CD4-positive, alpha-beta T cell (primary cell): ENCODE results near the gene CEP85. TPM values are rescaled to one million over a fixed set of nuclear protein-coding genes. Genes with fewer than 3 reads are reported as not detected.

Experiments
- ATAC-seq: fragments of 200-7000 bp; cut with Tn5 transposase; one replicate; pipeline ENCODE4 v1.10.0; 2022; ENCODE audit warnings: mild to moderate bottlenecking; ENCODE audit not compliant: poor library complexity
- CTCF ChIA-PET: fragments of 350-600 bp; sonication (Branson Sonifier 250); formaldehyde crosslinking; loops from one replicate; lab custom pipeline; 2021; ENCODE audit warnings: antibody characterized with exemption, inconsistent platforms; lab: Charles Lee
- POLR2A ChIA-PET: fragments of 350-600 bp; sonication (Branson Sonifier 250); formaldehyde crosslinking; loops from one replicate; lab custom pipeline; 2021; ENCODE audit warnings: antibody characterized with exemption, inconsistent platforms; lab: Charles Lee
- DNase-seq, 14 experiments: peaks; one replicate each; pipeline ENCODE4 v3.0.0-alpha.2; 2013 to 2020; ENCODE audit warnings: mixed read lengths in 2 of 14
- H3K27ac ChIP-seq, 2 donors: one replicate each; pipeline versions ENCODE4 v1.5.1 to v1.7.0; 2013; ENCODE audit warnings: low read length in 2 of 2, low read depth in 1 of 2, mild to moderate bottlenecking in 1 of 2
- H3K27me3 ChIP-seq, 2 experiments: 1 replicate in 1 of 2; 2 replicates in 1 of 2; pipeline versions ENCODE4 v1.6.1 to v1.7.0; 2013; ENCODE audit warnings: low read length in 2 of 2, control low read depth in 1 of 2, mild to moderate bottlenecking in 1 of 2, moderate library complexity in 1 of 2; ENCODE audit not compliant: insufficient read depth in 2 of 2, control insufficient read depth in 1 of 2
- H3K36me3 ChIP-seq: one replicate; pipeline ENCODE4 v1.6.1; 2013; ENCODE audit warnings: low read length, control low read depth; ENCODE audit not compliant: insufficient read depth
- H3K4me1 ChIP-seq: one replicate; pipeline ENCODE4 v1.6.1; 2013; ENCODE audit warnings: low read length, control low read depth; ENCODE audit not compliant: insufficient read depth
- H3K4me3 ChIP-seq: one replicate; pipeline ENCODE4 v1.5.1; 2013; ENCODE audit warnings: mild to moderate bottlenecking, low read length, moderate library complexity
- H3K9me3 ChIP-seq, 2 experiments: 1 replicate in 1 of 2; 2 replicates in 1 of 2; pipeline versions ENCODE4 v1.6.1 to v1.7.0; 2013; ENCODE audit warnings: low read length in 2 of 2, mild to moderate bottlenecking in 2 of 2, control low read depth in 1 of 2, moderate library complexity in 1 of 2; ENCODE audit not compliant: control insufficient read depth in 1 of 2, insufficient read depth in 1 of 2
- H3K27ac Mint-ChIP-seq: one replicate; pipeline ENCODE4 v1.8.0; 2020; ENCODE audit warnings: mixed read lengths
- H3K27me3 Mint-ChIP-seq: one replicate; pipeline ENCODE4 v1.8.0; 2021; ENCODE audit warnings: mixed read lengths
- H3K36me3 Mint-ChIP-seq: one replicate; pipeline ENCODE4 v1.8.0; 2021; ENCODE audit warnings: low read depth, mixed read lengths
- H3K4me1 Mint-ChIP-seq: one replicate; pipeline ENCODE4 v1.8.0; 2021; ENCODE audit warnings: low read depth, mixed read lengths
- H3K4me3 Mint-ChIP-seq: one replicate; pipeline ENCODE4 v1.8.0; 2020; ENCODE audit warnings: mild to moderate bottlenecking, mixed read lengths
- H3K9me3 Mint-ChIP-seq: one replicate; pipeline ENCODE4 v1.8.0; 2020; ENCODE audit warnings: mixed read lengths
- intact Hi-C, 2 experiments: fragments of 100-400 bp; cut with DNase I in 1 of 2; cut with micrococcal nuclease in 1 of 2; formaldehyde crosslinking; loops; one replicate each; pipeline versions ENCODE4 v1.15.1 to v1.9.0; 2023 to 2025; cut with DNase I, micrococcal nuclease
- total RNA-seq, 174 experiments: library from RNA in 2 of 174; stranded (reverse) in 2 of 174; gene quantifications; one replicate each; pipeline ENCODE4 v1.2.3 and lab custom pipeline; 2021 to 2026
- TF ChIP-seq, protein P1 (sequence below): fragments of 200-600 bp; IDR thresholded peaks from one replicate; pipeline ENCODE4 v1.8.0; 2022; ENCODE audit warnings: antibody characterized with exemption, mild to moderate bottlenecking

Gene CEP85
- total RNA-seq, 2 experiments from 2014 or later: 7.6 to 8.4 TPM

DNA sequence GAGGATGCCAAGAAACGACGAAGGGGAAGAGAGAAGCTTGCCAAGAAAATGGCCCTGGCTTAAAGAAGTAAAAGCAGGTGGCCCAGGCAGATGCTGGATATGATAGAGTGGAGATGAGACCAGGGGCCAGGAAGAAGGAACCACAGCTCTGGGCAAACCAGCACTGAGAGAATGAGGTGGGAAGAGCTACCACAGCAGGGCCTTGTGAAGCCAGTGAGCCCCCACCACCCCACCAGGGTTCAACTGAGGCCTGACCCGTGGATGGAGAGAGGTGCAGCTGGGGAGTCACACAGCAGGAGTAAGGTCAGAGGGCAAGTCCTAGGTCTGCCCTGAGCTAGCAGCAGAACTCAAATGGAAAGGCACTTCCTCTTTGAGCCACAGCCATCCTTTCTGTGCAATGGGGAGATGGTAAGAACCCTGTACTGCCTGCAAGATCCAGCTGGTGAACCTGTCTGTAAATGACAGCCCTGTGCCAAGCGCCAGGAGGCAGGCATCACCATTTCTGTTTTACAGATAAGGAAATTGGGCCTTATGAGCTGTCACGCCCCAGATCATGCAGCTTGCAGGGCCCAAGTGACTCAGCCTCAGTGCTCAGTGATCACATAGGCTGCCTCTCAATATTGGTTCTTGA is 54.4 kb downstream of the CEP85 start:
- intact Hi-C loops: loop anchor here in 1 of 2 experiments (5.0 kb wide), 1 partner anchor 69 kb away; no protein-coding TSS in a partner anchor
- ATAC-seq (peak; percentile 4), DNase-seq (peak in 13 of 14 experiments; percentile 51 to 84 (median 63))
- peaks cover 99% of the 10 kb centered on the region for H3K4me1 ChIP-seq
- no peaks in the 10 kb centered on the region for H3K27me3 ChIP-seq
- no peak overlapping the region for H3K4me3 ChIP-seq
- POLR2A ChIA-PET: interaction anchor here (0.5 to 20.7 kb wide), 13 partner anchors 9 to 1541 kb away, joined by 3 to 977 read pairs (median 6); partner anchors contain the start of genes CD52, DHDDS, HMGN2 and SH3BGRL3
- no peaks in the 10 kb centered on the region for H3K9me3 ChIP-seq
- H3K27ac ChIP-seq: peak overlapping the region; percentile 89 to 94
- H3K36me3 ChIP-seq: peaks cover 8% of the 10 kb centered on the region
- Mint-ChIP-seq H3K27me3 (no peaks in the 10 kb centered on the region), H3K4me1 (peaks cover 90% of the 10 kb centered on the region), H3K36me3 (peaks cover 9% of the 10 kb centered on the region), H3K9me3 (no peaks in the 10 kb centered on the region), H3K27ac (peak overlapping the region; percentile 95), H3K4me3 (peak overlapping the region; percentile 60)
- TF ChIP-seq, protein P1, sequence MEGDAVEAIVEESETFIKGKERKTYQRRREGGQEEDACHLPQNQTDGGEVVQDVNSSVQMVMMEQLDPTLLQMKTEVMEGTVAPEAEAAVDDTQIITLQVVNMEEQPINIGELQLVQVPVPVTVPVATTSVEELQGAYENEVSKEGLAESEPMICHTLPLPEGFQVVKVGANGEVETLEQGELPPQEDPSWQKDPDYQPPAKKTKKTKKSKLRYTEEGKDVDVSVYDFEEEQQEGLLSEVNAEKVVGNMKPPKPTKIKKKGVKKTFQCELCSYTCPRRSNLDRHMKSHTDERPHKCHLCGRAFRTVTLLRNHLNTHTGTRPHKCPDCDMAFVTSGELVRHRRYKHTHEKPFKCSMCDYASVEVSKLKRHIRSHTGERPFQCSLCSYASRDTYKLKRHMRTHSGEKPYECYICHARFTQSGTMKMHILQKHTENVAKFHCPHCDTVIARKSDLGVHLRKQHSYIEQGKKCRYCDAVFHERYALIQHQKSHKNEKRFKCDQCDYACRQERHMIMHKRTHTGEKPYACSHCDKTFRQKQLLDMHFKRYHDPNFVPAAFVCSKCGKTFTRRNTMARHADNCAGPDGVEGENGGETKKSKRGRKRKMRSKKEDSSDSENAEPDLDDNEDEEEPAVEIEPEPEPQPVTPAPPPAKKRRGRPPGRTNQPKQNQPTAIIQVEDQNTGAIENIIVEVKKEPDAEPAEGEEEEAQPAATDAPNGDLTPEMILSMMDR: no peak
- CTCF ChIA-PET: interaction anchor here (0.6 to 8.8 kb wide), 11 partner anchors 9 to 129 kb away, joined by 3 to 223 read pairs (median 7); partner anchors contain the start of genes CD52, CEP85, SH3BGRL3 and UBXN11

DNA sequence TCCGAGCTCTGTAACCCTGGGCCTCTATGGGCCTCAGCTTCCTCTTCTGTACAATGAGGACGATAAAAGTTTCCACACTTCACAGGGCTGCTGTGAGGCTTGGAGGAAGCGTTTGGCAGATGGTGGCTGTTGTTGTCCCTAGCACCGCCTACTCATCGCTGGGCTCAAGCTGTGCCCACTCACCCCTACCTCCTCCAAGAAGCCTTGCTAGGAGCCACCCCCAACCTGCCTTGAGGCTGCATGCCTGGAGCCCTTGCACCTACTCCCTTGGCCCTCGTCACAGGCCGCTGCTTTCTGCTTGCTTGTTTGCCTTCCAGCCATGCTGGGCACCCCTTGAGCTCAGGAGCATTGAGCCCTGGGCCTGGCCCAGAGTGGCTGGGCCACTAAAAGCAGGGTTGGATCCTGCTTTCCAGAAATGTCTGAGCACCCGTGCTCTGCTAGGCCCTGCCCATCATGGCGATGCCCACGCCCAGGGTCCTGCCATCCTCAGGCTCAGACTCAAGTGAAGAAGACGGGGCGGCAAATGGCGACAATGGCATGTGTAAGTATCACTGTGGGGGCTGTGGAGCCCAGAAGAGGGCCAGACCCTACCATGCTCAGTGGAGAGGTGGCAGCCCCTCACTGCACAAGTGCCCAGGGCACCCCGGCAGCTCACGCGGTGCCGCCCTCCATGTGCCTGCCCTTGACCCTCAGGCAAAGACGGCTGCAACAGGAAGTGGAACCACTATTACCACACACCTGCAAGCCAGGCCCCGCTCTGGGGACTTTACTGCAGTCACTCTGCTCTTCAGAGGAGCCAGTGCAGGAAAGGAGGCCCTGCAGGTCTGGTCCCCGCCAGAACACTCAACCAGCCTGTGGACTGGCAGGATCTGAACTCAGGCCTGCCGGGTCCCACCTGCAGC is 55.4 kb downstream of the CEP85 start:
- no peaks in the 10 kb centered on the region for H3K9me3 ChIP-seq
- peaks cover 98% of the 10 kb centered on the region for H3K4me1 ChIP-seq
- H3K27ac ChIP-seq: peak overlapping the region; percentile 89 to 94
- Mint-ChIP-seq H3K4me1 (peaks cover 82% of the 10 kb centered on the region), H3K27me3 (no peaks in the 10 kb centered on the region), H3K9me3 (no peaks in the 10 kb centered on the region), H3K36me3 (peaks cover 6% of the 10 kb centered on the region), H3K4me3 (peak overlapping the region; percentile 60), H3K27ac (peak overlapping the region; percentile 95)
- H3K36me3 ChIP-seq: no peaks in the 10 kb centered on the region
- CTCF ChIA-PET: interaction anchor here (0.6 to 8.8 kb wide), 13 partner anchors 10 to 128 kb away, joined by 3 to 223 read pairs (median 6); partner anchors contain the start of genes CD52, CEP85, SH3BGRL3 and UBXN11
- intact Hi-C loops: loop anchor here (1.0 to 5.0 kb wide), 2 partner anchors 14 to 68 kb away; no protein-coding TSS in a partner anchor
- H3K4me3 ChIP-seq: no peak overlapping the region
- TF ChIP-seq, protein P1: no peak
- ATAC-seq (no peak), DNase-seq (peak in 8 of 14 experiments; percentile 22 to 70 (median 52))
- H3K27me3 ChIP-seq: no peaks in the 10 kb centered on the region
- POLR2A ChIA-PET: interaction anchor here (0.5 to 20.7 kb wide), 15 partner anchors 8 to 1540 kb away, joined by 3 to 977 read pairs (median 6); partner anchors contain the start of genes CD52, DHDDS, HMGN2 and SH3BGRL3
